HG02840 (cell line): ENCODE measurements around the gene VASN.

ENCODE experiments used
- ATAC-seq: cut with Tn5 transposase; IDR thresholded peaks from one replicate; pipeline ENCODE4 v1.9.1; 2021; ENCODE audit warnings: mild to moderate bottlenecking, moderate library complexity, moderate number of reproducible peaks; ENCODE audit not compliant: unreplicated experiment, low FRiP score

The VASN gene

GRCh38 chr16:4381935-4382794 is 10.5 kb downstream of the VASN start:
- ATAC-seq, result no peak

- ATAC-seq, result no peak
Observed at GRCh38 chr16:4382795-4383357, 11.2 kb downstream of the VASN start.

- ATAC-seq, result no peak
Observed at GRCh38 chr16:4383591-4384444, 12.2 kb downstream of the VASN start.

- ATAC-seq, result no peak
Observed at GRCh38 chr16:4384509-4384942, 12.9 kb downstream of the VASN start.

GRCh38 chr16:4385066-4385788 is 13.6 kb downstream of the VASN start:
- no peak for ATAC-seq

- no peak for ATAC-seq
Observed at GRCh38 chr16:4385789-4386450, 14.3 kb downstream of the VASN start.

GRCh38 chr16:4386451-4386805 is 14.8 kb downstream of the VASN start:
- ATAC-seq, result no peak

- no peak for ATAC-seq
Observed at GRCh38 chr16:4386951-4387565, 15.4 kb downstream of the VASN start.

GRCh38 chr16:4387781-4388180 is 16.1 kb downstream of the VASN start:
- no peak for ATAC-seq

GRCh38 chr16:4388271-4389021 is 16.8 kb downstream of the VASN start:
- no peak for ATAC-seq

- ATAC-seq, result no peak
Observed at GRCh38 chr16:4389051-4389955, 17.7 kb downstream of the VASN start.

GRCh38 chr16:4390266-4391260 is 18.9 kb downstream of the VASN start:
- ATAC-seq, result no peak

GRCh38 chr16:4391631-4392381 is 20.2 kb downstream of the VASN start:
- no peak for ATAC-seq

- ATAC-seq, result no peak
Observed at GRCh38 chr16:4392382-4393239, 21.0 kb downstream of the VASN start.

GRCh38 chr16:4393240-4393600 is 21.6 kb downstream of the VASN start:
- no peak for ATAC-seq
